Fibroblast of lung (primary cell): ENCODE measurements around the gene APOA1.

Experiments
- EZH2 ChIP-seq: IDR thresholded peaks from 2 replicates; pipeline ENCODE4 v1.5.1; 2012; ENCODE audit warnings: low read length, control low read depth, mild to moderate bottlenecking; ENCODE audit errors: missing control alignments
- TF ChIP-seq, protein P1 (sequence below), 2 donors: IDR thresholded peaks in 1 of 2; conservative IDR thresholded peaks in 1 of 2; 1 replicate in 1 of 2; 2 replicates in 1 of 2; pipeline ENCODE4 v1.5.1; 2011 to 2012; ENCODE audit warnings: low read length in 2 of 2, control low read depth in 1 of 2, inconsistent platforms in 1 of 2, low read depth in 1 of 2, mild to moderate bottlenecking in 1 of 2

DNA sequence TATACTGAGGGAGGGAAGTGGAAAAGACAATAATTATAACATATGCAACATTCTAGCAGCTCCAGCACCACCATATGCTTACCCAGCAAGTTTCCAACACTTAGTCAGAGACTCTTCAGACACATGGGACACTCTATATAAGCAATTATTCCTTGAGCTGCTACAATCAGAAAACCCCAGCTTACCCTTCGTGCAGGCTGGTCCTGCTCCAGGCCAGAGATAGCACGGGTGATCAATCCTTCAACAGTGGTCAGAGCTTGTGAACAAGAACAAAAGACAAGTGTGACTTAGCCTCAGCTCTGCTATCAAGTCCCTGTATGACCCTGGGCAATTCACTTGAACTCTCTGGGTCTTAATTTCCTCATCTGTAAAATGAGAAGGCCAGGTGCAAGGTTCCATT is 51.1 kb downstream of the APOA1 start:
- TF ChIP-seq, protein P1, sequence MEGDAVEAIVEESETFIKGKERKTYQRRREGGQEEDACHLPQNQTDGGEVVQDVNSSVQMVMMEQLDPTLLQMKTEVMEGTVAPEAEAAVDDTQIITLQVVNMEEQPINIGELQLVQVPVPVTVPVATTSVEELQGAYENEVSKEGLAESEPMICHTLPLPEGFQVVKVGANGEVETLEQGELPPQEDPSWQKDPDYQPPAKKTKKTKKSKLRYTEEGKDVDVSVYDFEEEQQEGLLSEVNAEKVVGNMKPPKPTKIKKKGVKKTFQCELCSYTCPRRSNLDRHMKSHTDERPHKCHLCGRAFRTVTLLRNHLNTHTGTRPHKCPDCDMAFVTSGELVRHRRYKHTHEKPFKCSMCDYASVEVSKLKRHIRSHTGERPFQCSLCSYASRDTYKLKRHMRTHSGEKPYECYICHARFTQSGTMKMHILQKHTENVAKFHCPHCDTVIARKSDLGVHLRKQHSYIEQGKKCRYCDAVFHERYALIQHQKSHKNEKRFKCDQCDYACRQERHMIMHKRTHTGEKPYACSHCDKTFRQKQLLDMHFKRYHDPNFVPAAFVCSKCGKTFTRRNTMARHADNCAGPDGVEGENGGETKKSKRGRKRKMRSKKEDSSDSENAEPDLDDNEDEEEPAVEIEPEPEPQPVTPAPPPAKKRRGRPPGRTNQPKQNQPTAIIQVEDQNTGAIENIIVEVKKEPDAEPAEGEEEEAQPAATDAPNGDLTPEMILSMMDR (conservative IDR thresholded peaks at IDR 0.05 in 1 of 2, IDR thresholded peaks at IDR 0.05 in 1 of 2; ENCODE audit: low read depth in 1 of 2, low read length in 2 of 2), result no peak
- no peak for TF ChIP-seq EZH2
